ENCODE results near the gene FARP2. TPM values are rescaled to one million over a fixed set of nuclear protein-coding genes. Genes with fewer than 3 reads are reported as not detected.

Gene FARP2
- total and polyA plus RNA-seq, 10 of the 15 experiments (the other 5 are each of a cell fraction or from before 2014, with no cell fraction given): 5.5 to 67.5 (median 36.8) TPM

DNA sequence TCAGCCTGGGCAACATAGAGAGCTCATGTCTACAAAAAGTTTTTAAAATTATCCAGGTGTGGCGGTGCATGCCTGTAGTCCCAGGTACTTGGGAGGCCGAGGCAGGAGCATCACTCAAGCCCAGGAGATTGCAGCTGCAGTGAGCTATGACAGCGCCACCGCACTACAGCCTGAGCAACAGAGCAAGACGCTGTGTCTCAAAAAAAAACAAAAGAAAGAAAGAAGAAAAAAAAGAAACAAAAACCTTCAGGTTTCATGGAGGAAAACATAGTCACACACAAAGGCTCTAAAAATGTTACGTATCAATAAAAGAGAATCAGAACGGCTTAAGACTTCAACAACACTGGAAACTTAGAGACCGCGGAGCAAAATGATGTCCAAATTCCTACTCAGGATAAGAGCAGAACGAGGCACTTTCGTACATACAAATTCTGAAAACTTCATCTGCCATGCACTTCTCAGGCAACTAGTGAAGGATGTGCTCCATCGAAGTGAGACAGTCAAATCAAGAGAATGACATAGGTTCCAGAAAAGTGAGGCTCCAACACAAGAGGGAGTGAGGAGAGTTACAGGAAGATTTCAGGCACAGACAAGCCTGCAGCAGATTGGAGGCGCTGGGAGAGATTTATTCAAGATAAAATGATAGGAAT is 45.0 kb upstream of the FARP2 start:
- RAD21 ChIA-PET (ENCODE audit: unreplicated experiment): interaction anchor here (0.7 to 1.7 kb wide), 7 partner anchors 9 to 391 kb away, joined by 3 to 6 read pairs (median 3); no protein-coding TSS in a partner anchor
- FAIRE-seq (no peak), ATAC-seq (peak; percentile 14; the same call in 2 of the 3 replicates), DNase-seq (ENCODE audit: low read depth, low spot score) (no peak)
- intact Hi-C loops (cut with micrococcal nuclease; ENCODE audit: unreplicated experiment) (no loop called here), in situ Hi-C loops (cut with MboI) (no loop called here)
- H3K27ac ChIP-seq (ENCODE audit: control insufficient read depth, insufficient read depth): peak overlapping the region; percentile 75
- 10% methylated on average over 13 of the region's 13 CpGs for WGBS (ENCODE audit: insufficient coverage, insufficient replicate concordance, low lambda C conversion rate, missing lambda C conversion rate)
- peak overlapping the region; percentile 64 for H3K4me3 ChIP-seq
- H3K9ac ChIP-seq (ENCODE audit: control insufficient read depth, insufficient read depth, low read length): peak overlapping the region; percentile 53
- no peaks in the 10 kb centered on the region for H3K27me3 ChIP-seq (replicated peaks in 1 of 2; ENCODE audit: control insufficient read depth in 2 of 2, insufficient read depth in 2 of 2, low read length in 1 of 2)
- no peaks in the 10 kb centered on the region for H3K9me3 ChIP-seq (replicated peaks; ENCODE audit: control insufficient read depth, insufficient read depth, low read length)
- peaks cover 36% of the 10 kb centered on the region for H3K4me1 ChIP-seq (ENCODE audit: control insufficient read depth, insufficient read depth, low read length)
- POLR2A ChIA-PET: interaction anchor here (0.7 to 1.4 kb wide), 4 partner anchors 8 to 31 kb away, joined by 3 to 6 read pairs (median 5); no protein-coding TSS in a partner anchor
- peaks cover 96% of the 10 kb centered on the region for H3K79me2 ChIP-seq (ENCODE audit: control insufficient read depth, insufficient read depth, low read length)
- SMC1A ChIA-PET (ENCODE audit: uncharacterized antibody, unreplicated experiment): interaction anchor here (0.7 to 2.4 kb wide), 8 partner anchors 8 to 163 kb away, joined by 3 to 14 read pairs (median 4); no protein-coding TSS in a partner anchor
- peak overlapping the region; percentile 85 for H3K4me2 ChIP-seq (ENCODE audit: control insufficient read depth, insufficient read depth)
- no peak overlapping the region for H2AFZ ChIP-seq (ENCODE audit: control insufficient read depth, low read depth, low read length)
- BruUV-seq (replicated peaks): no TSS peak
- CTCF ChIA-PET: interaction anchor here (1.4 to 3.2 kb wide), 5 partner anchors 28 to 298 kb away, joined by 3 to 15 read pairs (median 4); no protein-coding TSS in a partner anchor
- H4K20me1 ChIP-seq (ENCODE audit: control insufficient read depth, insufficient read depth): no peaks in the 10 kb centered on the region
- no peaks in the 10 kb centered on the region for H3K36me3 ChIP-seq (ENCODE audit: control insufficient read depth in 2 of 2, insufficient read depth in 2 of 2, low read length in 1 of 2)
- TF ChIP-seq SKIL (IDR thresholded peaks at IDR 0.05; ENCODE audit: low read depth, poor library complexity, severe bottlenecking): peak; percentile 40
- no peak for TF ChIP-seq ESRRA (IDR thresholded peaks at IDR 0.05; ENCODE audit: low read length)
- no peak for TF ChIP-seq WRNIP1 (IDR thresholded peaks at IDR 0.05; ENCODE audit: borderline replicate concordance, low read depth, low read length)
- peak; percentile 20; the same call in 1 of the 2 replicates for TF ChIP-seq SMC3 (IDR thresholded peaks at IDR 0.05; ENCODE audit: borderline replicate concordance, low read length)
- no peak for TF ChIP-seq FOXM1 (IDR thresholded peaks at IDR 0.05; ENCODE audit: low read depth, low read length)
- TF ChIP-seq EED (IDR thresholded peaks at IDR 0.05; ENCODE audit: low read depth): peak; percentile 90
- no peak for TF ChIP-seq PRDM15 (CRISPR knock-in tag; IDR thresholded peaks at IDR 0.05)
- no peak for TF ChIP-seq CHD1 (IDR thresholded peaks at IDR 0.05; ENCODE audit: low read depth, low read length)
- TF ChIP-seq, protein P1, sequence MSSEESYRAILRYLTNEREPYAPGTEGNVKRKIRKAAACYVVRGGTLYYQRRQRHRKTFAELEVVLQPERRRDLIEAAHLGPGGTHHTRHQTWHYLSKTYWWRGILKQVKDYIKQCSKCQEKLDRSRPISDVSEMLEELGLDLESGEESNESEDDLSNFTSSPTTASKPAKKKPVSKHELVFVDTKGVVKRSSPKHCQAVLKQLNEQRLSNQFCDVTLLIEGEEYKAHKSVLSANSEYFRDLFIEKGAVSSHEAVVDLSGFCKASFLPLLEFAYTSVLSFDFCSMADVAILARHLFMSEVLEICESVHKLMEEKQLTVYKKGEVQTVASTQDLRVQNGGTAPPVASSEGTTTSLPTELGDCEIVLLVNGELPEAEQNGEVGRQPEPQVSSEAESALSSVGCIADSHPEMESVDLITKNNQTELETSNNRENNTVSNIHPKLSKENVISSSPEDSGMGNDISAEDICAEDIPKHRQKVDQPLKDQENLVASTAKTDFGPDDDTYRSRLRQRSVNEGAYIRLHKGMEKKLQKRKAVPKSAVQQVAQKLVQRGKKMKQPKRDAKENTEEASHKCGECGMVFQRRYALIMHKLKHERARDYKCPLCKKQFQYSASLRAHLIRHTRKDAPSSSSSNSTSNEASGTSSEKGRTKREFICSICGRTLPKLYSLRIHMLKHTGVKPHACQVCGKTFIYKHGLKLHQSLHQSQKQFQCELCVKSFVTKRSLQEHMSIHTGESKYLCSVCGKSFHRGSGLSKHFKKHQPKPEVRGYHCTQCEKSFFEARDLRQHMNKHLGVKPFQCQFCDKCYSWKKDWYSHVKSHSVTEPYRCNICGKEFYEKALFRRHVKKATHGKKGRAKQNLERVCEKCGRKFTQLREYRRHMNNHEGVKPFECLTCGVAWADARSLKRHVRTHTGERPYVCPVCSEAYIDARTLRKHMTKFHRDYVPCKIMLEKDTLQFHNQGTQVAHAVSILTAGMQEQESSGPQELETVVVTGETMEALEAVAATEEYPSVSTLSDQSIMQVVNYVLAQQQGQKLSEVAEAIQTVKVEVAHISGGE (CRISPR knock-in tag; IDR thresholded peaks at IDR 0.05): no peak
- no peak for TF ChIP-seq STAT1 (conservative IDR thresholded peaks at IDR 0.05)
- TF ChIP-seq JUNB (IDR thresholded peaks at IDR 0.05): peak; percentile 94
- TF ChIP-seq ELK1 (IDR thresholded peaks at IDR 0.05; ENCODE audit: low read depth, low read length): no peak
- no peak for TF ChIP-seq NFXL1 (IDR thresholded peaks at IDR 0.05; ENCODE audit: borderline replicate concordance)

All from GM12878 (cell line).